Transverse colon (tissue), 4 donors: ENCODE measurements around the gene ACSL6.

Experiments used
- CTCF ChIP-seq, 5 experiments: fragments of 200-600 bp in 3 of 5; fragments of 450-650 bp in 2 of 5; sonication (generic) in 3 of 5; IDR thresholded peaks; 1 replicate in 2 of 5; 2 replicates in 3 of 5; pipeline ENCODE4 v1.5.1; 2016 to 2017; ENCODE audit warnings: antibody characterized with exemption in 5 of 5, inconsistent platforms in 3 of 5, mild to moderate bottlenecking in 2 of 5, moderate library complexity in 1 of 5
- POLR2AphosphoS5 ChIP-seq, 3 donors: sonication (generic); formaldehyde crosslinking; IDR thresholded peaks; one replicate each; pipeline ENCODE4 v1.6.1; 2016; ENCODE audit warnings: antibody characterized with exemption in 3 of 3

GRCh38 chr5:131980696-131981095 is 30.8 kb downstream of the ACSL6 start:
- no peak for TF ChIP-seq POLR2AphosphoS5 (IDR thresholded peaks at IDR 0.05)
- TF ChIP-seq CTCF (IDR thresholded peaks at IDR 0.05): no peak
